Right lobe of liver (tissue), 6 donors: ENCODE measurements around the gene KAT2B. TPM values are rescaled to one million over a fixed set of nuclear protein-coding genes. Genes with fewer than 3 reads are reported as not detected.

Source experiments
- ATAC-seq, 4 donors: fragments of 200-7000 bp; cut with Tn5 transposase; one replicate each; pipeline ENCODE4 v1.9.1; 2020; ENCODE audit warnings: mild to moderate bottlenecking in 4 of 4, moderate library complexity in 4 of 4
- DNase-seq, 3 donors: peaks; one replicate each; pipeline ENCODE4 v3.0.0-alpha.2; 2020
- H3K27ac ChIP-seq, 3 donors: fragments of 200-600 bp; one replicate each; pipeline ENCODE4 v1.8.0; 2022
- H3K27me3 ChIP-seq, 2 donors: fragments of 200-600 bp; one replicate each; pipeline ENCODE4 v1.8.0; 2022
- H3K36me3 ChIP-seq, 4 donors: fragments of 200-600 bp; sonication (generic) in 1 of 4; one replicate each; pipeline versions ENCODE4 v1.5.1 to v1.8.0; 2017 to 2022; ENCODE audit warnings: control low read depth in 1 of 4
- H3K4me1 ChIP-seq, 4 donors: fragments of 200-600 bp; sonication (generic) in 1 of 4; one replicate each; pipeline versions ENCODE4 v1.5.1 to v1.8.0; 2017 to 2022; ENCODE audit warnings: control low read depth in 1 of 4
- H3K4me3 ChIP-seq, 3 donors: fragments of 200-600 bp; one replicate each; pipeline ENCODE4 v1.8.0; 2022
- H3K9me3 ChIP-seq, 4 donors: fragments of 200-600 bp; sonication (generic) in 1 of 4; one replicate each; pipeline versions ENCODE4 v1.5.1 to v1.8.0; 2017 to 2022; ENCODE audit warnings: control low read depth in 1 of 4
- POLR2A ChIP-seq: fragments of 450-650 bp; IDR thresholded peaks from one replicate; pipeline ENCODE4 v1.6.1; 2017; ENCODE audit warnings: antibody characterized with exemption, mild to moderate bottlenecking
- intact Hi-C, 2 donors: fragments of 100-400 bp; cut with DNase I; formaldehyde crosslinking; loops; one replicate each; pipeline versions ENCODE4 v1.11.2 to v1.14.1; 2022
- microRNA-seq, 2 donors: library from miRNA; unstranded; fragments of <30 nt; microRNA quantifications; one replicate each; pipeline ENCODE4, GENCODE V29; 2019 to 2020
- small RNA-seq, 2 experiments: library from RNA; depleted of rRNA; stranded (forward); fragments of <200 nt; gene quantifications; one replicate each; pipeline ENCODE3, GENCODE V24; 2016
- total RNA-seq, 6 experiments: library from RNA; depleted of rRNA in 2 of 6; stranded (reverse); fragments of >200 nt in 2 of 6; fragmentation: NEBNext Ultra II Directional in 3 of 6; extraction: Animal tissue kit (Norgen Biotek cat#: 25700) in 3 of 6; gene quantifications; one replicate each; pipeline versions ENCODE4 v1.1.0 to v1.2.4, GENCODE V29; 2016 to 2023
- TF ChIP-seq, protein P1 (sequence below), 4 donors: fragments of 200-600 bp in 3 of 4; fragments of 450-650 bp in 1 of 4; IDR thresholded peaks; one replicate each; pipeline versions ENCODE4 v1.5.1 to v1.8.0; 2016 to 2022; ENCODE audit warnings: antibody characterized with exemption in 4 of 4, mild to moderate bottlenecking in 2 of 4
- donor health status: DM: no; HTN: yes; CAD: no.
- donor health status: DM: no; HTN: no; CAD: no.
- donor health status: DM: no; HTN: no; CAD: no.
- donor health status: DM: no; HTN: yes; CAD: no.
- donor health status: DM: no; HTN: yes; CAD: no.

KAT2B gene
- total RNA-seq, 6 experiments from 2014 or later = 25.6 to 35.7 (median 30.3) TPM

DNA sequence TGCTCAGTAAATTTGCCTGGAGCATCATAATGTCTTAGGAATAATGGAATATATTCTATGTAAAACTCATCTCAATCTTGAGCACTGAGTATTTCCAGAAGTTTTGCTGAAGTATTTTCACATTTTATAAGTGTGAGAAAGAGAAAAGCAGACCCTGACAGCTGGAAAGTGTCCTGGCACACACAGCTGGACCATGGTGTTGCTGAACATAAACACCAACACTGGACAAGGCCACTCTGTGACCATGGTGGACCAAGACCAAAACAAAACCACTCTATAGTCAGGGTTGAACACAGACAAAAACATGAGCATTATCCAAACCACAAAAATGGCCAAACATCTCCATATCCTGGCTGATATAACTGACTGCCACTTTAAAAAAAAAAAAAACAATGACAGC, 160.9 kb downstream of the KAT2B start:
- TF ChIP-seq POLR2A = no peak
- TF ChIP-seq, protein P1, sequence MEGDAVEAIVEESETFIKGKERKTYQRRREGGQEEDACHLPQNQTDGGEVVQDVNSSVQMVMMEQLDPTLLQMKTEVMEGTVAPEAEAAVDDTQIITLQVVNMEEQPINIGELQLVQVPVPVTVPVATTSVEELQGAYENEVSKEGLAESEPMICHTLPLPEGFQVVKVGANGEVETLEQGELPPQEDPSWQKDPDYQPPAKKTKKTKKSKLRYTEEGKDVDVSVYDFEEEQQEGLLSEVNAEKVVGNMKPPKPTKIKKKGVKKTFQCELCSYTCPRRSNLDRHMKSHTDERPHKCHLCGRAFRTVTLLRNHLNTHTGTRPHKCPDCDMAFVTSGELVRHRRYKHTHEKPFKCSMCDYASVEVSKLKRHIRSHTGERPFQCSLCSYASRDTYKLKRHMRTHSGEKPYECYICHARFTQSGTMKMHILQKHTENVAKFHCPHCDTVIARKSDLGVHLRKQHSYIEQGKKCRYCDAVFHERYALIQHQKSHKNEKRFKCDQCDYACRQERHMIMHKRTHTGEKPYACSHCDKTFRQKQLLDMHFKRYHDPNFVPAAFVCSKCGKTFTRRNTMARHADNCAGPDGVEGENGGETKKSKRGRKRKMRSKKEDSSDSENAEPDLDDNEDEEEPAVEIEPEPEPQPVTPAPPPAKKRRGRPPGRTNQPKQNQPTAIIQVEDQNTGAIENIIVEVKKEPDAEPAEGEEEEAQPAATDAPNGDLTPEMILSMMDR (IDR thresholded peaks at IDR 0.05) = no peak

More for the DNA sequence above, 160.9 kb downstream of the KAT2B start:
- H3K27ac ChIP-seq = no peak overlapping the region
- no peaks in the 10 kb centered on the region for H3K27me3 ChIP-seq
- DNase-seq = no peak
- H3K36me3 ChIP-seq = no peaks in the 10 kb centered on the region
- no peaks in the 10 kb centered on the region for H3K9me3 ChIP-seq
- intact Hi-C loops = no loop called here
- H3K4me1 ChIP-seq = no peaks in the 10 kb centered on the region
- ATAC-seq = no peak
- H3K4me3 ChIP-seq = no peak overlapping the region

Small RNA genes lying within 50 kb of the gene (microRNA-seq; reads per million reads assigned to microRNA genes)
- 0 to 0.64 reads per million in 2 donors for gene MIR3135A

Small RNA genes lying within 50 kb of the gene (small RNA-seq; reads per million reads assigned to genes)
- gene MIR3135A (0 reads per million in 2 experiments), gene RNU4-85P (0 reads per million in 2 experiments), gene RPL39P18 (0 reads per million in 2 experiments)

Other genes with a start within 250 kb of the KAT2B start
- gene EFHB, start 106.2 kb upstream of the KAT2B start, total RNA-seq = 1 to 10 TPM in 1 of 6 experiments, under 1 TPM in 1, not detected in 4; 0.70 to 1.3 TPM
- 10 to 100 TPM; 23.9 to 44.1 (median 30.8) TPM for gene RAB5A, start 93.3 kb upstream of the KAT2B start, total RNA-seq
- not detected for gene PP2D1, start 28.2 kb upstream of the KAT2B start, total RNA-seq
- gene SGO1, start 145.8 kb downstream of the KAT2B start, total RNA-seq = 1 to 10 TPM in 1 of 6 experiments, under 1 TPM in 5; 0.20 to 1.1 (median 0.58) TPM